Measurements from ENCODE around the gene ASCC1. TPM values are rescaled to one million over a fixed set of nuclear protein-coding genes. Genes with fewer than 3 reads are reported as not detected.

ASCC1 gene
- total and polyA plus RNA-seq, 2 of the 13 experiments (the other 11 are each of a cell fraction or from before 2014, with no cell fraction given): 21.6 to 30.1 TPM

DNA sequence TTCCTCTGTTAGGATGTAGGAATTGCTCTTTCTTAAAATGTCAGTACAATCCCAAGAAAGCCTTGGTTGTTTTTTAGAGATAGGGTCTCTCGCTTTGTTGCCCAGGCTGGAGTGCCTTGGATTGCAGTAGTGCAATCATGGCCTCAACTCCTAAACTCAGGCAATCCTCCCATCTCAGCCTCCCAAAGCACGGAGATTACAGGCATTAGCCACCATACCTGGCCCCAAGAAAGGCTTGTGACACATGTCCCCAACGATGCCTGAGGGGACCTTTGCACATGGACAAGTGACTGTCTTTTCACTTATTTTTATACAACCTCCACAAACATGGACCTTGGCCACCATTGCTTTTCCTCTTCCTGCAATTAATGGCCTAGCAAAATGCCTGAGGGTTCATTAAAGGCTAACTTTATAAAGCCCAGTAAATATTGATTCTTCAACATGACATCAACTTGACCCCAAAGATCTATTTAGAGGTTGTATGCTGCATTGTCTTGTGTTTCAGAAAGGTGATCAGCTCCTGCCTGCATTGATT lies 117.7 kb downstream of the ASCC1 start (continued):
- TF ChIP-seq NR2C2 (CRISPR knock-in tag; IDR thresholded peaks at IDR 0.05; ENCODE audit: borderline replicate concordance): peak; percentile 55
- TF ChIP-seq, protein P1, sequence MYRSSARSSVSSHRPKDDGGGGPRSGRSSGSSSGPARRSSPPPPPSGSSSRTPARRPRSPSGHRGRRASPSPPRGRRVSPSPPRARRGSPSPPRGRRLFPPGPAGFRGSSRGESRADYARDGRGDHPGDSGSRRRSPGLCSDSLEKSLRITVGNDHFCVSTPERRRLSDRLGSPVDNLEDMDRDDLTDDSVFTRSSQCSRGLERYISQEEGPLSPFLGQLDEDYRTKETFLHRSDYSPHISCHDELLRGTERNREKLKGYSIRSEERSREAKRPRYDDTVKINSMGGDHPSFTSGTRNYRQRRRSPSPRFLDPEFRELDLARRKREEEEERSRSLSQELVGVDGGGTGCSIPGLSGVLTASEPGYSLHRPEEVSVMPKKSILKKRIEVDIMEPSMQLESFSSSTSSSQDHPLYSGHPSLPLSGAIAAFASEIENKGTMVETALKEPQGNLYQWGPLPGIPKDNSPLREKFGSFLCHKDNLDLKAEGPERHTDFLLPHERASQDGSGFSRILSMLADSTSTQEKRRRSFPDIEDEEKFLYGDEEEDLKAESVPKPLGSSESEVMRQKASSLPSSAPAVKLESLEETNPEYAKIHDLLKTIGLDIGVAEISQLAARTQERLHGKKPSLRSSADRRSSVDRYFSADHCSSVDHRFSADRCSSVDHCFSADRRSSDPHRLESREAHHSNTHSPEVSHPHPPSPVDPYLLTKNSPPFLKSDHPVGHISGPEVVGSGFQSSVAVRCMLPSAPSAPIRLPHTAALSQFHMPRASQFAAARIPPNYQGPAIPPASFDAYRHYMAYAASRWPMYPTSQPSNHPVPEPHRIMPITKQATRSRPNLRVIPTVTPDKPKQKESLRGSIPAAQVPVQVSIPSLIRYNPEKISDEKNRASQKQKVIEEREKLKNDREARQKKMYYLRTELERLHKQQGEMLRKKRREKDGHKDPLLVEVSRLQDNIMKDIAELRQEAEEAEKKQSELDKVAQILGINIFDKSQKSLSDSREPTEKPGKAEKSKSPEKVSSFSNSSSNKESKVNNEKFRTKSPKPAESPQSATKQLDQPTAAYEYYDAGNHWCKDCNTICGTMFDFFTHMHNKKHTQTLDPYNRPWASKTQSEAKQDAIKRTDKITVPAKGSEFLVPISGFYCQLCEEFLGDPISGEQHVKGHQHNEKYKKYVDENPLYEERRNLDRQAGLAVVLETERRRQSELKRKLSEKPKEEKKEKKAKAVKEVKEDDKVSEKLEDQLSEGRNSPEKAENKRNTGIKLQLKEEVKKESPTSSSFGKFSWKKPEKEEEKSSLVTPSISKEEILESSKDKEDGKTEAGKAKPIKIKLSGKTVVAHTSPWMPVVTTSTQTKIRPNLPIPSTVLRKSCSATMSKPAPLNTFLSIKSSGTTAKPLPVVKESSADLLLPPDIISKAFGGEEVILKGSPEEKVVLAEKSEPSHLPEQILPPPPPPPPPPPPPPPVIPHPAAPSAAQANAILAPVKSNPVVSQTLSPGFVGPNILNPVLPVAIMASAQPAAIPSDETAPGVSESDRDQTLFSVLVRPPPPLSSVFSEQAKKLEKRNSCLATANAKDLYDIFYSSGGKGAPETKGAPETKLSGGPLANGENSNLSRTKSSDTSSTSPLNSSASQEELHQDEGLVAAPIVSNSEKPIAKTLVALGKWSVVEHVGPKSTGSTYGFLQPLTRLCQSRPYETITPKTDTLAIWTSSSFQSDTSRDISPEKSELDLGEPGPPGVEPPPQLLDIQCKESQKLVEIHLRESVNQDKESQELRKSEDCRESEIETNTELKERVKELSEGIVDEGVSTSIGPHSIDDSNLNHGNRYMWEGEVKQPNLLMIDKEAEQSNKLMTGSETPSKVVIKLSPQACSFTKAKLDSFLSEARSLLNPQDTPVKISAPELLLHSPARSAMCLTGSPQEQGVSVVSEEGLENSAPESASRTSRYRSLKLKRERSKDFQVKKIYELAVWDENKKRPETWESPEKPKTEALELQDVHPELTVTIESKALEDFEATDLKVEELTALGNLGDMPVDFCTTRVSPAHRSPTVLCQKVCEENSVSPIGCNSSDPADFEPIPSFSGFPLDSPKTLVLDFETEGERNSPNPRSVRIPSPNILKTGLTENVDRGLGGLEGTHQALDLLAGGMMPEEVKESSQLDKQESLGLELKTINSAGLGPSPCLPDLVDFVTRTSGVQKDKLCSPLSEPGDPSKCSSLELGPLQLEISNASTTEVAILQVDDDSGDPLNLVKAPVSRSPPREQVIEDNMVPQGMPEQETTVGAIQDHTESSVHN (CRISPR knock-in tag; IDR thresholded peaks at IDR 0.05): no peak
- TF ChIP-seq RERE (CRISPR knock-in tag; IDR thresholded peaks at IDR 0.05; ENCODE audit: low read depth): peak; percentile 90
- no peak; the same call in 1 of the 2 replicates for TF ChIP-seq ZBTB37 (CRISPR knock-in tag; IDR thresholded peaks at IDR 0.05)
- no peak for TF ChIP-seq ZNF75D (CRISPR knock-in tag; IDR thresholded peaks at IDR 0.05; ENCODE audit: borderline replicate concordance)
- TF ChIP-seq WIZ (CRISPR knock-in tag; IDR thresholded peaks at IDR 0.05): no peak
- no peak for TF ChIP-seq SIN3A (IDR thresholded peaks at IDR 0.05; ENCODE audit: borderline replicate concordance, low read depth, low read length)
- TF ChIP-seq TRIM24 (CRISPR knock-in tag; IDR thresholded peaks at IDR 0.05): peak; percentile 26; the same call in 1 of the 2 replicates
- no peak; the same call in 1 of the 2 replicates for TF ChIP-seq RAD21 (CRISPR knock-in tag; IDR thresholded peaks at IDR 0.05)
- TF ChIP-seq MIXL1 (CRISPR knock-in tag; IDR thresholded peaks at IDR 0.05): peak; percentile 97
- no peak for TF ChIP-seq DBP (CRISPR knock-in tag; IDR thresholded peaks at IDR 0.05; ENCODE audit: not compliant biosample characterization)
- TF ChIP-seq MTA1 (CRISPR knock-in tag; IDR thresholded peaks at IDR 0.05; ENCODE audit: borderline replicate concordance): peak; percentile 36; the same call in 1 of the 2 replicates
- TF ChIP-seq ZMYM2 (CRISPR knock-in tag; IDR thresholded peaks at IDR 0.05): peak; percentile 68

All from HepG2 (cell line).